Measurements from ENCODE around the gene UBC. TPM values are rescaled to one million over a fixed set of nuclear protein-coding genes. Genes with fewer than 3 reads are reported as not detected.

Gene UBC
- total and polyA plus RNA-seq, 9 of the 15 experiments (the other 6 are each of a cell fraction or from before 2014, with no cell fraction given) = 533 to 1,153 (median 813) TPM

DNA sequence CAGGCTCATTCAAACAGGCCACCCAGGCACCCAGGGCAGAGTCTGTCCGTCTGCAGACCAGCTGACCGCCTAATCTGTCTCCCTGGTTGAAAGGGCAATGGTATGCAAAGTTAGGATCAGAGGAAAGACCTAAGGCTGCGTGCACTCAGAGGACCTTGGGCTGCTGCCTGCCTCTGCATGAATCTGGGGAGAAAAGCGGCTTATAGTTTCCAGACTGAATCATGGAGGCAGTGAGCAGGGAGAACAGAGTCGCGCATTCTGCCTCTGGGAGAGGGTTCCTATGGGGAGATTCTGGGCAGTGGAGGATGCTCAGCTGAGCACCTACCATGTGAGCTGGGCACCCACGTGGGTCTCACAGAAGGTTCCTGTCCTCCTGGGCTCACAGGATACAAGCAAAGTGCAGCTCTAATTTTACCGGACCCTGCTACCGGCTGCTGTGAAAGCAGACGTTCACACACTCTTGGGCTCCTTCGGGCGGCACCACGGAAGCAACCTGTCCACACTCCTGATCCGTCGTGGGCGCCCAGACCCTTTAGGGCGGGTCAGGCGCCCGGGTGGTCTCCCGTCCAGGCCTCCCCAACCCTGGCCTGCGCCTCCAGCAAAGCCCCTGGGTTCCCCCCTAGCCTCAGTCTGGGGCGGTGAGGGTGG is 51.6 kb downstream of the UBC start (continued):
- TF ChIP-seq ZNF785 (CRISPR knock-in tag; IDR thresholded peaks at IDR 0.05) (no peak), SUPT5H (IDR thresholded peaks at IDR 0.05) (no peak), CHD1 (IDR thresholded peaks at IDR 0.05; ENCODE audit: low read length) (no peak), MCM5 (IDR thresholded peaks at IDR 0.05; ENCODE audit: low read depth) (no peak), ZNF431 (CRISPR knock-in tag; IDR thresholded peaks at IDR 0.05) (no peak; the same call in none of the 2 replicates), ZNF41 (CRISPR knock-in tag; conservative IDR thresholded peaks at IDR 0.05) (no peak), HDAC2 (IDR thresholded peaks at IDR 0.05) (0 out of 2 replicates have a peak, but pooled peaks have one; percentile 17), KDM2B (CRISPR knock-in tag; IDR thresholded peaks at IDR 0.05) (no peak), KLF1 (tag; IDR thresholded peaks at IDR 0.05) (no peak), NCOA2 (IDR thresholded peaks at IDR 0.05; ENCODE audit: partially characterized antibody in 2 of 2) (no peak), NR3C1 (CRISPR knock-in tag; IDR thresholded peaks at IDR 0.05) (no peak), HMG20B (CRISPR knock-in tag; IDR thresholded peaks at IDR 0.05) (no peak), ZNF717 (CRISPR knock-in tag; IDR thresholded peaks at IDR 0.05) (no peak)
- TF ChIP-seq, protein P1, sequence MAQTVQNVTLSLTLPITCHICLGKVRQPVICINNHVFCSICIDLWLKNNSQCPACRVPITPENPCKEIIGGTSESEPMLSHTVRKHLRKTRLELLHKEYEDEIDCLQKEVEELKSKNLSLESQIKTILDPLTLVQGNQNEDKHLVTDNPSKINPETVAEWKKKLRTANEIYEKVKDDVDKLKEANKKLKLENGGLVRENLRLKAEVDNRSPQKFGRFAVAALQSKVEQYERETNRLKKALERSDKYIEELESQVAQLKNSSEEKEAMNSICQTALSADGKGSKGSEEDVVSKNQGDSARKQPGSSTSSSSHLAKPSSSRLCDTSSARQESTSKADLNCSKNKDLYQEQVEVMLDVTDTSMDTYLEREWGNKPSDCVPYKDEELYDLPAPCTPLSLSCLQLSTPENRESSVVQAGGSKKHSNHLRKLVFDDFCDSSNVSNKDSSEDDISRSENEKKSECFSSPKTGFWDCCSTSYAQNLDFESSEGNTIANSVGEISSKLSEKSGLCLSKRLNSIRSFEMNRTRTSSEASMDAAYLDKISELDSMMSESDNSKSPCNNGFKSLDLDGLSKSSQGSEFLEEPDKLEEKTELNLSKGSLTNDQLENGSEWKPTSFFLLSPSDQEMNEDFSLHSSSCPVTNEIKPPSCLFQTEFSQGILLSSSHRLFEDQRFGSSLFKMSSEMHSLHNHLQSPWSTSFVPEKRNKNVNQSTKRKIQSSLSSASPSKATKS (CRISPR knock-in tag; IDR thresholded peaks at IDR 0.05) = no peak
- TF ChIP-seq, protein P2, sequence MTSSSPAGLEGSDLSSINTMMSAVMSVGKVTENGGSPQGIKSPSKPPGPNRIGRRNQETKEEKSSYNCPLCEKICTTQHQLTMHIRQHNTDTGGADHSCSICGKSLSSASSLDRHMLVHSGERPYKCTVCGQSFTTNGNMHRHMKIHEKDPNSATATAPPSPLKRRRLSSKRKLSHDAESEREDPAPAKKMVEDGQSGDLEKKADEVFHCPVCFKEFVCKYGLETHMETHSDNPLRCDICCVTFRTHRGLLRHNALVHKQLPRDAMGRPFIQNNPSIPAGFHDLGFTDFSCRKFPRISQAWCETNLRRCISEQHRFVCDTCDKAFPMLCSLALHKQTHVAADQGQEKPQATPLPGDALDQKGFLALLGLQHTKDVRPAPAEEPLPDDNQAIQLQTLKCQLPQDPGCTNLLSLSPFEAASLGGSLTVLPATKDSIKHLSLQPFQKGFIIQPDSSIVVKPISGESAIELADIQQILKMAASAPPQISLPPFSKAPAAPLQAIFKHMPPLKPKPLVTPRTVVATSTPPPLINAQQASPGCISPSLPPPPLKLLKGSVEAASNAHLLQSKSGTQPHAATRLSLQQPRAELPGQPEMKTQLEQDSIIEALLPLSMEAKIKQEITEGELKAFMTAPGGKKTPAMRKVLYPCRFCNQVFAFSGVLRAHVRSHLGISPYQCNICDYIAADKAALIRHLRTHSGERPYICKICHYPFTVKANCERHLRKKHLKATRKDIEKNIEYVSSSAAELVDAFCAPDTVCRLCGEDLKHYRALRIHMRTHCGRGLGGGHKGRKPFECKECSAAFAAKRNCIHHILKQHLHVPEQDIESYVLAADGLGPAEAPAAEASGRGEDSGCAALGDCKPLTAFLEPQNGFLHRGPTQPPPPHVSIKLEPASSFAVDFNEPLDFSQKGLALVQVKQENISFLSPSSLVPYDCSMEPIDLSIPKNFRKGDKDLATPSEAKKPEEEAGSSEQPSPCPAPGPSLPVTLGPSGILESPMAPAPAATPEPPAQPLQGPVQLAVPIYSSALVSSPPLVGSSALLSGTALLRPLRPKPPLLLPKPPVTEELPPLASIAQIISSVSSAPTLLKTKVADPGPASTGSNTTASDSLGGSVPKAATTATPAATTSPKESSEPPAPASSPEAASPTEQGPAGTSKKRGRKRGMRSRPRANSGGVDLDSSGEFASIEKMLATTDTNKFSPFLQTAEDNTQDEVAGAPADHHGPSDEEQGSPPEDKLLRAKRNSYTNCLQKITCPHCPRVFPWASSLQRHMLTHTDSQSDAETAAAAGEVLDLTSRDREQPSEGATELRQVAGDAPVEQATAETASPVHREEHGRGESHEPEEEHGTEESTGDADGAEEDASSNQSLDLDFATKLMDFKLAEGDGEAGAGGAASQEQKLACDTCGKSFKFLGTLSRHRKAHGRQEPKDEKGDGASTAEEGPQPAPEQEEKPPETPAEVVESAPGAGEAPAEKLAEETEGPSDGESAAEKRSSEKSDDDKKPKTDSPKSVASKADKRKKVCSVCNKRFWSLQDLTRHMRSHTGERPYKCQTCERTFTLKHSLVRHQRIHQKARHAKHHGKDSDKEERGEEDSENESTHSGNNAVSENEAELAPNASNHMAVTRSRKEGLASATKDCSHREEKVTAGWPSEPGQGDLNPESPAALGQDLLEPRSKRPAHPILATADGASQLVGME (CRISPR knock-in tag; IDR thresholded peaks at IDR 0.05) = no peak
- TF ChIP-seq, protein P3, sequence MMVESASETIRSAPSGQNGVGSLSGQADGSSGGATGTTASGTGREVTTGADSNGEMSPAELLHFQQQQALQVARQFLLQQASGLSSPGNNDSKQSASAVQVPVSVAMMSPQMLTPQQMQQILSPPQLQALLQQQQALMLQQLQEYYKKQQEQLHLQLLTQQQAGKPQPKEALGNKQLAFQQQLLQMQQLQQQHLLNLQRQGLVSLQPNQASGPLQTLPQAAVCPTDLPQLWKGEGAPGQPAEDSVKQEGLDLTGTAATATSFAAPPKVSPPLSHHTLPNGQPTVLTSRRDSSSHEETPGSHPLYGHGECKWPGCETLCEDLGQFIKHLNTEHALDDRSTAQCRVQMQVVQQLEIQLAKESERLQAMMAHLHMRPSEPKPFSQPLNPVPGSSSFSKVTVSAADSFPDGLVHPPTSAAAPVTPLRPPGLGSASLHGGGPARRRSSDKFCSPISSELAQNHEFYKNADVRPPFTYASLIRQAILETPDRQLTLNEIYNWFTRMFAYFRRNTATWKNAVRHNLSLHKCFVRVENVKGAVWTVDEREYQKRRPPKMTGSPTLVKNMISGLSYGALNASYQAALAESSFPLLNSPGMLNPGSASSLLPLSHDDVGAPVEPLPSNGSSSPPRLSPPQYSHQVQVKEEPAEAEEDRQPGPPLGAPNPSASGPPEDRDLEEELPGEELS (CRISPR knock-in tag; IDR thresholded peaks at IDR 0.05; ENCODE audit: borderline replicate concordance) = no peak
- TF ChIP-seq, protein P4, sequence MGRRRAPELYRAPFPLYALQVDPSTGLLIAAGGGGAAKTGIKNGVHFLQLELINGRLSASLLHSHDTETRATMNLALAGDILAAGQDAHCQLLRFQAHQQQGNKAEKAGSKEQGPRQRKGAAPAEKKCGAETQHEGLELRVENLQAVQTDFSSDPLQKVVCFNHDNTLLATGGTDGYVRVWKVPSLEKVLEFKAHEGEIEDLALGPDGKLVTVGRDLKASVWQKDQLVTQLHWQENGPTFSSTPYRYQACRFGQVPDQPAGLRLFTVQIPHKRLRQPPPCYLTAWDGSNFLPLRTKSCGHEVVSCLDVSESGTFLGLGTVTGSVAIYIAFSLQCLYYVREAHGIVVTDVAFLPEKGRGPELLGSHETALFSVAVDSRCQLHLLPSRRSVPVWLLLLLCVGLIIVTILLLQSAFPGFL (CRISPR knock-in tag; IDR thresholded peaks at IDR 0.05) = no peak

Measured in K562 (cell line).